Measurements from ENCODE around the gene DBH. TPM values are rescaled to one million over a fixed set of nuclear protein-coding genes. Genes with fewer than 3 reads are reported as not detected.

Gene DBH
- total and polyA plus RNA-seq, 10 of the 15 experiments (the other 5 are each of a cell fraction or from before 2014, with no cell fraction given), result not detected

DNA sequence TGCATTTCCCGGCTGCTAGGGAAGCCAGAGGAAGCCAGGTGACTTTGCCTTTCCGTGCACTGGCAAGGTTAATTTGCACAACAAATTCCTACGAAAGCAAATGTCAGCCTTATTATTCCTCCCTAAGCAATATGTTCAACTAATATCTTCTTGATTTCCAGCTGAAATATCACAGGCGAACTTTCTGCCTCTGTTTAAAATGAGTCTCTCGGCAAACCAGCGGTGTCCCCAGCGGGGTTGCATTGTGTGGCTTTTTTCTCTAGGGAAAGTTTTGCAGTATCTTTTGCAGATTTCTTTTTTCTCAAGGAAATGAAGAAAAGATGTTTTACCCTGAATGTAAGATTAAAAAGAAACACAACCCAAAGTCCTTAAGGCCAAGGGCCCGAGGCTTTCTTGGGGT is 1.9 kb downstream of the DBH start:
- no peak for FAIRE-seq
- Histone ChIP-seq H2AFZ (ENCODE audit: control insufficient read depth, low read depth, low read length) (no peak overlapping the region), H4K20me1 (ENCODE audit: control insufficient read depth, insufficient read depth) (no peaks in the 10 kb centered on the region), H3K4me2 (ENCODE audit: control insufficient read depth, insufficient read depth) (no peak overlapping the region), H3K27ac (ENCODE audit: control insufficient read depth, insufficient read depth) (no peak overlapping the region), H3K9me3 (replicated peaks; ENCODE audit: control insufficient read depth, insufficient read depth, low read length) (no peaks in the 10 kb centered on the region), H3K79me2 (ENCODE audit: control insufficient read depth, insufficient read depth, low read length) (no peaks in the 10 kb centered on the region), H3K4me1 (ENCODE audit: control insufficient read depth, insufficient read depth, low read length) (no peaks in the 10 kb centered on the region), H3K27me3 (replicated peaks in 1 of 2; ENCODE audit: control insufficient read depth in 2 of 2, insufficient read depth in 2 of 2, low read length in 1 of 2) (peaks cover 0 to 5% of the 10 kb centered on the region in 2 experiments; a peak in 3 of 4 replicates), H3K4me3 (no peak overlapping the region), H3K9ac (ENCODE audit: control insufficient read depth, insufficient read depth, low read length) (no peak overlapping the region), H3K36me3 (ENCODE audit: control insufficient read depth in 2 of 2, insufficient read depth in 2 of 2, low read length in 1 of 2) (no peaks in the 10 kb centered on the region)
- BruUV-seq (replicated peaks), result no TSS peak
- ChIA-PET POLR2A (no interaction called here), CTCF (no interaction called here), SMC1A (ENCODE audit: uncharacterized antibody, unreplicated experiment) (no interaction called here), RAD21 (ENCODE audit: unreplicated experiment) (no interaction called here)
- ATAC-seq, result no peak
- WGBS (ENCODE audit: insufficient coverage, insufficient replicate concordance, low lambda C conversion rate, missing lambda C conversion rate), result 34% methylated on average over 8 of the region's 8 CpGs
- intact Hi-C loops (cut with micrococcal nuclease; ENCODE audit: unreplicated experiment) (no loop called here), in situ Hi-C loops (cut with MboI) (no loop called here)
- TF ChIP-seq HDGF (IDR thresholded peaks at IDR 0.05) (no peak), RAD51 (IDR thresholded peaks at IDR 0.05) (no peak), BCL11A (IDR thresholded peaks at IDR 0.05; ENCODE audit: low read depth, low read length) (no peak), ZZZ3 (IDR thresholded peaks at IDR 0.05; ENCODE audit: control insufficient read depth, insufficient read length, low read depth) (no peak), EP300 (IDR thresholded peaks at IDR 0.05; ENCODE audit: borderline replicate concordance in 1 of 2, control insufficient read depth in 1 of 2, low read depth in 2 of 2, low read length in 2 of 2) (no peak), JUNB (IDR thresholded peaks at IDR 0.05) (no peak), SMARCA5 (IDR thresholded peaks at IDR 0.05) (no peak), MEF2A (IDR thresholded peaks at IDR 0.05; ENCODE audit: insufficient read depth, low read depth, low read length) (no peak), RAD21 (IDR thresholded peaks at IDR 0.05; ENCODE audit: insufficient read depth, low read depth, low read length) (no peak), EED (IDR thresholded peaks at IDR 0.05; ENCODE audit: low read depth) (no peak), SUPT20H (IDR thresholded peaks at IDR 0.05; ENCODE audit: borderline replicate concordance, control insufficient read depth, low read depth, low read length) (no peak), SREBF2 (IDR thresholded peaks at IDR 0.05; ENCODE audit: low read length) (no peak)
- TF ChIP-seq, protein P1, sequence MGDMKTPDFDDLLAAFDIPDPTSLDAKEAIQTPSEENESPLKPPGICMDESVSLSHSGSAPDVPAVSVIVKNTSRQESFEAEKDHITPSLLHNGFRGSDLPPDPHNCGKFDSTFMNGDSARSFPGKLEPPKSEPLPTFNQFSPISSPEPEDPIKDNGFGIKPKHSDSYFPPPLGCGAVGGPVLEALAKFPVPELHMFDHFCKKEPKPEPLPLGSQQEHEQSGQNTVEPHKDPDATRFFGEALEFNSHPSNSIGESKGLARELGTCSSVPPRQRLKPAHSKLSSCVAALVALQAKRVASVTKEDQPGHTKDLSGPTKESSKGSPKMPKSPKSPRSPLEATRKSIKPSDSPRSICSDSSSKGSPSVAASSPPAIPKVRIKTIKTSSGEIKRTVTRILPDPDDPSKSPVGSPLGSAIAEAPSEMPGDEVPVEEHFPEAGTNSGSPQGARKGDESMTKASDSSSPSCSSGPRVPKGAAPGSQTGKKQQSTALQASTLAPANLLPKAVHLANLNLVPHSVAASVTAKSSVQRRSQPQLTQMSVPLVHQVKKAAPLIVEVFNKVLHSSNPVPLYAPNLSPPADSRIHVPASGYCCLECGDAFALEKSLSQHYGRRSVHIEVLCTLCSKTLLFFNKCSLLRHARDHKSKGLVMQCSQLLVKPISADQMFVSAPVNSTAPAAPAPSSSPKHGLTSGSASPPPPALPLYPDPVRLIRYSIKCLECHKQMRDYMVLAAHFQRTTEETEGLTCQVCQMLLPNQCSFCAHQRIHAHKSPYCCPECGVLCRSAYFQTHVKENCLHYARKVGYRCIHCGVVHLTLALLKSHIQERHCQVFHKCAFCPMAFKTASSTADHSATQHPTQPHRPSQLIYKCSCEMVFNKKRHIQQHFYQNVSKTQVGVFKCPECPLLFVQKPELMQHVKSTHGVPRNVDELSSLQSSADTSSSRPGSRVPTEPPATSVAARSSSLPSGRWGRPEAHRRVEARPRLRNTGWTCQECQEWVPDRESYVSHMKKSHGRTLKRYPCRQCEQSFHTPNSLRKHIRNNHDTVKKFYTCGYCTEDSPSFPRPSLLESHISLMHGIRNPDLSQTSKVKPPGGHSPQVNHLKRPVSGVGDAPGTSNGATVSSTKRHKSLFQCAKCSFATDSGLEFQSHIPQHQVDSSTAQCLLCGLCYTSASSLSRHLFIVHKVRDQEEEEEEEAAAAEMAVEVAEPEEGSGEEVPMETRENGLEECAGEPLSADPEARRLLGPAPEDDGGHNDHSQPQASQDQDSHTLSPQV (IDR thresholded peaks at IDR 0.05), result no peak
- TF ChIP-seq, protein P2, sequence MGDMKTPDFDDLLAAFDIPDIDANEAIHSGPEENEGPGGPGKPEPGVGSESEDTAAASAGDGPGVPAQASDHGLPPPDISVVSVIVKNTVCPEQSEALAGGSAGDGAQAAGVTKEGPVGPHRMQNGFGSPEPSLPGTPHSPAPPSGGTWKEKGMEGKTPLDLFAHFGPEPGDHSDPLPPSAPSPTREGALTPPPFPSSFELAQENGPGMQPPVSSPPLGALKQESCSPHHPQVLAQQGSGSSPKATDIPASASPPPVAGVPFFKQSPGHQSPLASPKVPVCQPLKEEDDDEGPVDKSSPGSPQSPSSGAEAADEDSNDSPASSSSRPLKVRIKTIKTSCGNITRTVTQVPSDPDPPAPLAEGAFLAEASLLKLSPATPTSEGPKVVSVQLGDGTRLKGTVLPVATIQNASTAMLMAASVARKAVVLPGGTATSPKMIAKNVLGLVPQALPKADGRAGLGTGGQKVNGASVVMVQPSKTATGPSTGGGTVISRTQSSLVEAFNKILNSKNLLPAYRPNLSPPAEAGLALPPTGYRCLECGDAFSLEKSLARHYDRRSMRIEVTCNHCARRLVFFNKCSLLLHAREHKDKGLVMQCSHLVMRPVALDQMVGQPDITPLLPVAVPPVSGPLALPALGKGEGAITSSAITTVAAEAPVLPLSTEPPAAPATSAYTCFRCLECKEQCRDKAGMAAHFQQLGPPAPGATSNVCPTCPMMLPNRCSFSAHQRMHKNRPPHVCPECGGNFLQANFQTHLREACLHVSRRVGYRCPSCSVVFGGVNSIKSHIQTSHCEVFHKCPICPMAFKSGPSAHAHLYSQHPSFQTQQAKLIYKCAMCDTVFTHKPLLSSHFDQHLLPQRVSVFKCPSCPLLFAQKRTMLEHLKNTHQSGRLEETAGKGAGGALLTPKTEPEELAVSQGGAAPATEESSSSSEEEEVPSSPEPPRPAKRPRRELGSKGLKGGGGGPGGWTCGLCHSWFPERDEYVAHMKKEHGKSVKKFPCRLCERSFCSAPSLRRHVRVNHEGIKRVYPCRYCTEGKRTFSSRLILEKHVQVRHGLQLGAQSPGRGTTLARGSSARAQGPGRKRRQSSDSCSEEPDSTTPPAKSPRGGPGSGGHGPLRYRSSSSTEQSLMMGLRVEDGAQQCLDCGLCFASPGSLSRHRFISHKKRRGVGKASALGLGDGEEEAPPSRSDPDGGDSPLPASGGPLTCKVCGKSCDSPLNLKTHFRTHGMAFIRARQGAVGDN (IDR thresholded peaks at IDR 0.05), result no peak
- DNase-seq (ENCODE audit: low read depth, low spot score), result no peak
